NCI-H1105 (cell line): ENCODE results near the gene NSMCE3.

Experiments
- DNase-seq: peaks from one replicate; lab custom pipeline; 2025; lab: John Stamatoyannopoulos, UW

The NSMCE3 gene

DNA sequence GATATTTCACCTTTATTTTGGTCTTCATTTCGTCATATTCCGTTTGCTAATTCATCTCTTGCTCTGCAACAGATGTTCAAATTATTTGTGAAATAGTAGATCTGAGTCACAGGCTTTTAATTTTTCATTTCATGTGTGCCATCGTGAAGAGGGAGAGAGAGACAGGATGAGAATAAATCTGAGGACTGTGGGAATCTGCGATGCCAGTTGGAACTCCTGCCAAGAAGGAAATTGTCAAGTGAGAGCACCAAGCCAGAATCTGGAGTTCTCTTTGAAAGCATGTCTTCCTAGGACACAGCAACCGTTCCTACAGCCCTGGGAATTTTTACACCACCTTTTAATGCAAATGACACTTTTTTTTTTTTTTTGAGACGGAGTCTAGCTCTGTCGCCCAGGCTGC, 48.8 kb downstream of the NSMCE3 start:
- DNase-seq, result no peak

DNA sequence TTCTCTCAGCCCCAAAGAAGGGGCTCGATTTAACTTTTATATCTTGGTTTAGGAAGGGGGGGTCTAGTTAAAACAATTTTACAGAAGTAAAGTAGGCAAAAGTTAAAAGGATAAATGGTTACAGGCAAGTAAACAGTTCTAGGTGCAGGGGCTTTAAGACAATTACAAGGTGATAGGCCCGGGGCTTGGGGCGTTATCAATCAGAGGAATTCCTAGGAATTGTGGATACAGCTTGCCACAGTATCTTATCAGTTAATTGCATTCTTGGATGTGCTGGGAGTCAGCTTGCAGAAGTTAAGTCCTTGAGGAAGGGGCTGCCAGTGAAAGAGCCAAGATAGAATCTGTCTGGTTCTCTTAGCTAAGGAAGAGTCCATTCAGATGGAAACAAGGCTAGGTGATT, 52.7 kb downstream of the NSMCE3 start:
- no peak for DNase-seq
